ENCODE data around the gene OR3A3.
"Not testable (repeated sequence)": the region's sequence is repeated elsewhere in the genome, so short reads cannot be mapped to it uniquely, and the experiment has no call there.

OR3A3 gene

DNA sequence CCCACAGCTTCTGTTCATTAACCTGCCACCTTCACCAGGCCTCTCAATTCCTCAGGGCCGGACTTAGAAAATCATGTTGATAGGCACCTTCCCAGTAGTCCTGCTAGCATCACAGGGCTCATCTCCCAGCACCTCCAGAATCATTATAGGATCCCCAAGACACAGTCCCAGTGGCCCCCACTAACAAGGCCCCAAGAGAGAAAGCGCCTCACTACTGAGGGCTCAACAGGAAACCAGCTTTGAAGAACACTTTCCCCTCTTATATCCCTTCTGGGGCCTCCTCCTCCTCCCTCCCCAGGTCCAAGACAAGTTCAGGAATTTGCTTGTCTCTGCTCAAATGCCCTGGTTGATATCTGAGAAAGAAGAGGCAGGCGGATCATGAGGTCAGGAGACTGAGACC lies at the start of gene OR3A3:
Gene OR3A3, plus strand, starts transcription at position 301 of the 400 bp plus-strand sequence.
- no peak for DNase-seq (ENCODE audit: low read depth in 2 of 2)

DNA sequence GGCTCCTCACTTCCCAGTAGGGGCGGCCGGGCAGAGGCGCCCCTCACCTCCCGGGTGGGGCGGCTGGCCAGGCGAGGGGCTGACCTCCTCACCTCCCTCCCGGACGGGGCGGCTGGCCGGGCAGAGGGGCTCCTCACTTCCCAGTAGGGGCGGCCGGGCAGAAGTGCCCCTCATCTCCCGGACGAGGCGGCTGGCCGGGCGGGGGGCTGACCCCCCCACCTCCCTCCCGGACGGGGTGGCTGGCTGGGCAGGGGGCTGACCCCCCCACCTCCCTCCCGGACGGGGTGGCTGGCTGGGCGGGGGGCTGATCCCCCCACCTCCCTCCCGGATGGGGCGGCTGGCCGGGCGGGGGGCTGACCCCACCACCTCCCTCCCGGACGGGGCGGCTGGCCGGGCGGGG lies 40.0 kb upstream of the OR3A3 start:
- DNase-seq (ENCODE audit: low read depth in 2 of 2), result not testable (repeated sequence)

DNA sequence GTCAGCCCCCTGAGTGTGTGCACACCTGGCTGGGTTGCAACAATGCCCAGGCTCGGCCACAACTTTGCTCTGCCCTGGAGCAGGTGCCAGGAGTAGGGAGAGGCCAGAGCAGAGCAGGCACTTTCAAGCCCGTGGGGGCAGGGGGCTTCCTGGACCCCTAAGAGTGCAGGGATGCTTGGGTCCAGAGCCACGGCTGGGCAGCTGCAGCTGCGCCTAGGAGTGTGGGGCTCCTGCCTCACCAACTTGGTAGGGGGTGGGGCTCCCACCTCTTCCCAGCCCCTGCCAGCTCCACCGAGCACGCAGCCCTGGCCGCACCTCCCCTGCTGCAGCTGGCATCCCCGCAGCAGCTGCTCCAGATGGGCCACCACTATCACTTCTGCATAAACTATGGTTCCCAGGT lies 32.8 kb upstream of the OR3A3 start:
- no peak for DNase-seq (ENCODE audit: low read depth in 2 of 2)

DNA sequence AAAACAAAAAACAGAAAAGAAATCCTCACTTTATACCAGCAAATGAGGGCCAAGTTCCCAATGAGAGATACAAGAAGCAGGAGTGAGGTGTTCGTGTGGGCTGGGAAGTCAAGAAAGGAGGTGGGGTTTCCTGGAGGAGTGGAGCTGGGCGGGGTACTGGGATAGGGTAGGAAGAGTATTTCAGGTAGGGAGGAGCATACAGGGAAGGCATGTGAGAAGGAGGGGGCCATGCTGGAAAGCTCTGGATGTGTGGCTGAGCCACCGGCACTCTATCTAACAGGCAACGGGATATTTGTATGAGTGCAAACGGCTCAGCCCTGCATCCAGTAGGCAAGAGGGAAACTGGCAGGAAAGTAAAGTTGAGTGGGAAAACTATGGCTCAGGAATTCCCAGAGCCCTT lies 29.2 kb upstream of the OR3A3 start:
- no peak for DNase-seq (ENCODE audit: low read depth in 2 of 2)

DNA sequence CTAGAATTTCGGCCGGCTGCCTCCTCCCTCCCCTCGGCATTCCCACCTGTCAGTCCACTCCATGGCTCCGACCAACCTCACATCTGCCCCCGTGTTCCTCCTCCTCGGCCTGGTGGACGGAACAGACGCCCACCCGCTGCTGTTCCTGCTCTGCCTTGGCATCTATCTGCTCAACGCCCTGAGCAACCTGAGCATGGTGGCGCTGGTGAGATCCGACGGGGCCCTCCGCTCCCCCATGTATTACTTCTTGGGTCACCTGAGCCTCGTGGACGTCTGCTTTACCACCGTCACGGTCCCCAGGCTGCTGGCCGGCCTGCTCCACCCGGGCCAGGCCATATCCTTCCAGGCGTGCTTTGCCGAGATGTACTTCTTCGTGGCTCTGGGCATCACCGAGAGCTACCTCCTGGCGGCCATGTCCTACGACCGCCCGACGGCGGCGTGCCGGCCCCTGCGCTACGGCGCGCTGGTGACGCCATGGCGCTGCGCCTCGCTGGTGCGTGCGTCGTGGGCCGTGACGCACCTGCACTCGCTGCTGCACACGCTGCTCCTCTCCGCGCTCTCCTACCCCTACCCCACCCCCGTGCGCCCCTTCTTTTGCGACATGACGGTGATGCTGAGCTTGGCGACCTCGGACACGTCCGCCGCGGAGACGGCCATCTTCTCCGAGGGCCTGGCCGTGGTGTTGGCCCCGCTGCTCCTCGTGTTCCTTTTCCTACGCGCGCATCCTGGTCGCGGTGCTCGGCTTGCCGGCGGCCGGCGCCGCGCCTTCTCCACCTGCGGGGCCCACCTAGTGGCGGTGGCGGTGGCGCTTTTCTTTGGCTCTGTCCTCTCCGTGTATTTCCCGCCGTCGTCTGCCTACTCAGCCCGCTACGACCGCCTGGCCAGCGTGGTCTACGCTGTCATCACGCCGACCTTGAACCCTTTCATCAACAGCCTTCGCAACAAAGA lies 25.0 kb upstream of the OR3A3 start, which contains the start of gene OR3A2:
Gene OR3A2, minus strand, starts transcription at position 440 of the 948 bp plus-strand sequence.
- no peak for DNase-seq (ENCODE audit: low read depth in 2 of 2)

DNA sequence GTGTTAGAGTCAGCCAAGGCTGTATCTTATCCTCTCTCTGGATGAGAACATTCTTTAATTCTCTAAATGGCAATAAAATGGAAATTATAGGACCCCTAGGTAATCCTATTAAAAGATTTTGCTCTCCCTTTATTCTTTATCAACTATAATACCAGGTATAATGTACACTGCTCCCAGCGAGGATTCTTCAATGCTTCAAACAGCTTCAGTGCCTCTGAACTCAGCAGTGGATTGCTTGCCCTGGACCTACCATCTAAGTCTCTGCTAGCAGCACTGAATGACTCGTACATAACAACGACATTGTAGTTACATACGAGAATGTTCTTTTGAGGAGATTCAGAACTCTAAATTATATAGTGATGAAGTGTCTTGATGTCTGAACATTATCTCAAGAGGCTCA lies 21.4 kb upstream of the OR3A3 start:
- DNase-seq (ENCODE audit: low read depth in 2 of 2), result no peak

DNA sequence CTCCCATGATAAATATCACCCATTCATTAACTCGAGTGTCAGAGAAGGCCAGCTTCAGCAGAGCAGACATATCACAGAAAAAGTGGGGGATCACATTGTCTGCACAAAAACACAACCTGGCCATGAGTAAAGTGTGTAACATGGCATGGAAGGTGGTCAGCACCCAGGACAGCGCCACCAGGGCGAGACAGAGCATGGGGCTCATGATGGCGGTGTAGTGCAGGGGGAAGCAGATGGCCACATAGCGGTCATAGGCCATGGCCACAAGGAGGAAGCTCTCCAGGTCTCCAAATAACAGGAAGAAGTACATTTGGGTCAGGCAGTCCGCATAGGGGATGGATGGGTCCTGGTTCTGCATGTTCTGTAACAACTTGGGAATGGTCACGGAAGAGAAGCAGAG lies 13.4 kb upstream of the OR3A3 start:
- DNase-seq (ENCODE audit: low read depth in 2 of 2), result not testable (repeated sequence)

DNA sequence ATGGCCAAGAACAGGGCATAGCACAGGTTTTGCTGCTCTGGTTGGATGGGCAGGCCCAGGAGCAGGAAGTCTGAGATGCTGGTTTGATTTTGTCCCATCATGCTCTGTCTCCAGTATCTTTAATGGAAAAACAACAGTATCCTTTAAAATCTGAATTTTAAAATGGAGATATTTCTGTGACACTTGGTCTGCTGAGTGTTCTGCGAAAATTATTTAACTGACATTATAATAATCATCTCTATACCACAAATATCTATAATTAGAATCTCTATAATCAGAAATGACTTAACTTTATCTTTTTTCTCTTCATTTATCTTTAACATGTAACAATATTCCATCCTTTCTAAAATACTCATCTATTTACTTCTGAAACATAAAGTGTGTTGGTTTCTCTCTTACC lies 12.9 kb upstream of the OR3A3 start, which contains the start of gene OR1E1:
Gene OR1E1, minus strand, starts transcription at position 101 of the 400 bp plus-strand sequence. Its CDS starts 0 bp downstream, at position 101.
- no peak for DNase-seq (ENCODE audit: low read depth in 2 of 2)

DNA sequence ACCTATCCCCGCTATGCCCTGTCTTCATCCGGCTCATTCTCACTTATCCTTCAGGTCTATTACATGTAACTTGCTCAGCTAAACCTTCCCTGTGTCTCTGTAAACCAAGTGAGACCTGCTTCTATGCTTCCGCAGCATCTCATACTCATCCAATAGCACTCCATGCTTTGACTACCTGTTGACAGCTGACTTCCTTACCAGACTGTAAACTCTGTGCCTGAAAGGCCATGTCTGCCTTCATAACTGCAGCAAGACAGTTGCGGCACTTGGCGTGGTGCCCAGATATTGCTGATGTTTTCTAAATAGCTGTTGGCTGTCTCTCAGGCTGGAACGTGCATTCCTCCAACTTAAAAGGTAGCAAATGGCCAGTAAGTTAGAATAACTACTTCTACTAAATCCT lies 11.1 kb upstream of the OR3A3 start:
- no peak for DNase-seq (ENCODE audit: low read depth in 2 of 2)

DNA sequence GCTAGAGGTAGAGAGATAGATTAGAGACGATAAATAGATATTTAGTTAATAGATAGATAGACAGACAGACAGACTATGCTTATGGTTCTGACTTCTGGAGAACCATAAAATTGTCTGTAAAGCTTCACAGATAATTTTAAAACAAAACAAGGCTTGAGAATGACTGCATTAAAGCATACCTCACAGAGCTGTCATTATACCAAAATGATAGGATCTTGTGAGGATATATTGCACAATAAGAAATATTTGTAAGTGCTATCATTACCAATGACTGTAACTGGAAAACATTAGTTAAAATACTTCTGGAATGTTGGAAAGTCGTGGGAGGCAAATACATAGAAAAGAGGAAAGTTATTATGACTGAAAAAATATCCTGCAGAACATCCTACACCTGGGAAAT lies 9.4 kb upstream of the OR3A3 start:
- DNase-seq (ENCODE audit: low read depth in 2 of 2), result no peak

DNA sequence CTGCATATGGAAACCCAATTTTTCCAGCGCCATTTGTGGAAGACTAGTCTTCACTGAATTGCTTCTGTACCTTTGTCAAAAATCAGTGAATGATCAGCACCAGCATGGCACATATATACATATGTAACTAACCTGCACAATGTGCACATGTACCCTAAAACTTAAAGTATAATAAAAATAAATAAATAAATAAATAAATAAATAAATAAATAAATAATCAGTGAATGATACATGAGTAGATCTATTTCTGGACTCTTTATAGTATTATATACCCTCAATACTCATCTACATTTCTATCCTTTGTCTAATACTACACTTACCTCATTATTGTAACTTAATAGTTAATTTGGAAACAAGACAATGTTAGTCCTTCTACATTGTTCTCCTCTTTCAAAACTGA lies 7.3 kb upstream of the OR3A3 start:
- DNase-seq (ENCODE audit: low read depth in 2 of 2), result not testable (repeated sequence)

DNA sequence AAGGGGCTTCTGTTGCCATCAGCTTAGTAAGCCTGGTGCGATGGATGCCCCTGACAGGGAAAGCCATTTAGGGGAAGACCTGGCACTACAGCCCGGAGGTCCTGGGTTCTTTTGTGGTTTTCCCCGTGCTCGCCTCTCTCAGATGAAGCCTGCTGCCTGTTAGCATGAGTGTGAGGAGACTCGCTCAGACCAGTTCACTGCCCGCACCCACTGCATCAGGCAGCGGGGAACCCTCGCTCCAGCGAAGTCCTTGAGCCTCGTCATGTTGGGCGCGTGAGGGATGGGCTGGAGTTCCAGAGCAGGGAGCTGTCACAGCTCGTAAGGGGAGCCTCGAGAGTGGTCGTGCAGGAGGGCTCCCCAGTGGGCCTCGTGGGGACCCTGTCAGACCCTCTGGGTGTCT lies 1.0 kb downstream of the OR3A3 start:
- DNase-seq (ENCODE audit: low read depth in 2 of 2), result not testable (repeated sequence)

DNA sequence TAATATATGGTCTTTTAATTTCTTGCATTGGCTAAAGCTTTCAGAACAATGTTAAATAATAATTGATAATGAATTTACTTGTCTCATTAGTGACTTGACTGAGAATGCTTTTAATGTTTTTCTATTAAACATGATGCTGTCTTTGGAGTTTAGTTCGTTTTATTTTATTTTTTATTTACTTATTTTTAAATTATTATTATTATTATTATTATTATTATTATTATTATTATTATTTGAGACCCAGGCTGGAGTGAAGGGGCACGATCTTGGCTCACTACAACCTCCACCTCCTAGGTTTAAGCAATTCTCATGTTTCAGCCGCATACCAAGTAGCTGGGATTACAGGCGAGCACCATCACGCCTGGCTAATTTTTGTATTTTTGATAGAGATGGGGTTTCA lies 4.4 kb downstream of the OR3A3 start:
- no peak for DNase-seq (ENCODE audit: low read depth in 2 of 2)

DNA sequence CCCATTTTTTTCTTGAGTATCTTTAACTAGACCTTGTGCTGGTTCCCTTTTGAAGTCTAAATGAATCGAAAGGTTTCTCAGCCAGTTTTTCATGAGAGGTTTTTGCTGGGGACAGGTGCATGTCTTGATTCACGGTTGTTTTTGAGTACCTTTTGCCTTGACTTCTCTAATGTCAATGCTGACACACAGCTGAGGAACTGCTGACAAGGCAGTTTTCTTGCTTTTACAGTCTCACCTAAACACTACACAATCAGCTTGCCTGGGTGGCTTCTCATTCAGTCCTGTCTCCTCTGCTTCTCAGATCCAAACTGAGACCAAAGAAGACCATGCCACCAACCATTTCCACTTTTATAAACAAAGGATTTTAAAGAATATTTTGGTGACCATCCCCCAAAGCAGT lies 7.1 kb downstream of the OR3A3 start:
- DNase-seq (ENCODE audit: low read depth in 2 of 2), result no peak

DNA sequence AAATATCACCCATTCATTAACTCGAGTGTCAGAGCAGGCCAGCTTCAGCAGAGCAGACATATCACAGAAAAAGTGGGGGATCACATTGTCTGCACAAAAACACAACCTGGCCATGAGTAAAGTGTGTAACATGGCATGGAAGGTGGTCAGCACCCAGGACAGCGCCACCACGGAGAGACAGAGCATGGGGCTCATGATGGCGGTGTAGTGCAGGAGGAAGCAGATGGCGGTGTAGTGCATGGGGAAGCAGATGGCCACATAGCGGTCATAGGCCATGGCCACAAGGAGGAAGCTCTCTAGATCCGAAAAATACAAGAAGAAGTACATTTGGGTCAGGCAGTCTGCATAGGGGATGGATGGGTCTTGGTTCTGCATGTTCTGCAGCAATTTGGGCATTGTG lies 22.0 kb downstream of the OR3A3 start:
- DNase-seq (ENCODE audit: low read depth in 2 of 2), result not testable (repeated sequence)

DNA sequence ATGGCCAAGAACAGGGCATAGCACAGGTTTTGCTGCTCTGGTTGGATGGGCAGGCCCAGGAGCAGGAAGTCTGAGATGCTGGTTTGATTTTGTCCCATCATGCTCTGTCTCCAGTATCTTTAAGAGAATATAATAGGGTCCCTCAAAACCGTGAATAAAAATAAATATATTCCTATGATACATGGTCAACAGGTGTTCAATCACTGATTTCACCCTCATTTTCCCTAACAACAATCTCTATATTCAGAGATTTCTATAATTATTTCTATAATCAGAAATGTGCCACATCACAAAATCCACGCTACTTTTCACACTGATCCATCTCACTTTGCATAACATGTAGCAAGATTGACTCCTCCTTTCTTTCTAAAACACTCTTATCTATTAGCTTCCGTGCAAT lies 22.6 kb downstream of the OR3A3 start, which contains the start of gene OR1E2:
Gene OR1E2, minus strand, starts transcription at position 101 of the 400 bp plus-strand sequence. Its CDS starts 0 bp downstream, at position 101.
- no peak for DNase-seq (ENCODE audit: low read depth in 2 of 2)

DNA sequence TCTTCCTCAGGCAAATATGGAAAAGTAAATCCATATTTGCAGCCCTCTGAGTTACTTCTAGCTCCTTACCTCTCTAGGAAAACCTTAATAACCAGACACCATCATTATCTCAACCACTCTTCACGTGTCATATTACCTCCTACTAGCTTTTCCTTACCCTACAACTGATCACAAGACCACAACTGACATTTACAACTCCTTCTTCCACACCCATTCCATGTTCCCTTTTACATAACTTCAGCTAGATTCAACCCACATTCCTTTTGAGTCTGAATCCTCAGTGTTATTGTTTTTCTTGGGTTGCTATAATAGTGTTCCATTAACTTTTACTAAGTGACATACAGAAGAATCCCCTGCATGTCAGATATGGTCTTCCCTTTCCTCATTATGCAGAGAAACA lies 27.2 kb downstream of the OR3A3 start:
- no peak for DNase-seq (ENCODE audit: low read depth in 2 of 2)

DNA sequence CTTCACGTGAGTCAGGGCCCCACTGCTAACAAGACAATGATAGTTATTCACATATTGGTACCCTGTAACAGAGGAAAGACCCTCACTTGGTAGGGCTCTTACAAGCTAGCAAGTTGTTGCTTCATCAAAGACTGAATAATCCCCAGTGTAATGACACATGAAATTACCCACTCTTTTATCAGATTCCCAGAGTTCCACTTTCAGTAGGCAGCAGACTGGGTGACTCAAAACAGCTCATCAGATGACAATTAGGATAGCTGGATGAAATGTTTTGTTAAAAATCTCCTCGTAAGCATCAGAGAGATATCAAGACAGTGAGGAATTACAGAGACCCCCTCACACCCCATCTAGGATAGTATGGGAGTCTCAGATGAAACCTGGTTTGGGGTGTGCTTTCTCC lies 29.3 kb downstream of the OR3A3 start:
- no peak for DNase-seq (ENCODE audit: low read depth in 2 of 2)

DNA sequence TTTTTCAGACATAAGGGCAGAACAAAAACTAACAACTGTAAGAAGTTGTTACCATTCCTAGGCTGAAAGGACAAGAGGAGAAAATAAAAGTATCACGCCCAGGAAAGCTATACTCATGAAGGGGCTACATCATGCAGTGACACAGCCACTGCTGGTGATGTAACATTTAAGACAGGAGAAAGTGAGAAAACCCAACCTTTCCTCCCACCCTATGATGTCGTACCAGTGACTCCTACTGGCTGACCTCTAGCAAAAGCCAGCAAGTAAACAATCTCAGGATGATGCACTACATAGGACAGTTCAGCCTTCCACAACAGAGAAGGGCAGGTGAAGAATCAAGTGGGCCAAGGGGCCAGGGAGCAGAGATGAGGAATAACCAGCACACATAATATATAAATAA lies 36.5 kb downstream of the OR3A3 start:
- DNase-seq (ENCODE audit: low read depth in 2 of 2), result no peak

DNA sequence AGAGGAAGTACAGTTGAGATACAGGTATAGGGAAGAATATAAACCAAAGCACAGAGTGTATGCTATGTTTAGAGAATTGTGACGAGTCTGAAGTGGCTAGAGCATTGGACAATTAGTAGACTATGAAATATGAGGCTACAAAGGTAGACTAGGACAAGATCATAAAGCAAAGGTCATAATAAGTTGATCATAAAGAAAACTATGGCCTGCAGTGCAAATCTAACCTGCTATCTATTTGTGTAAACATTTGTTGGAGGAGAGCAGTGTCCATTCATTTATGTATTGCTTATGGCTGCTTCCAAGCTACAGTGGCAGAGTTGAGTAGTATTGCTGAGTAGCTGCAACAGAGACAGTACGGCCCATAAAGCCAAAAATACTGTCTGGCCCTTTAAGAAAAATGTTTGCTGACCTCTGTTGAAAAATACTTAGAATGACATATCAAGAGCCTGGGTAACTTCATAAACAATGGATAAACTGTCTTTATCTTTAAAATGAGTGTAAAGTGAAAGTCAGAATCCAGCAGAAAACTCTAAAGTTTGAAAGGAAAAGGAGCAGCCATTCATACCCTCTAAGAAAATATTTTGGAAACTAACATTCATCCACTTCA lies 37.0 kb downstream of the OR3A3 start:
- no peak for DNase-seq (ENCODE audit: low read depth in 2 of 2)

DNA sequence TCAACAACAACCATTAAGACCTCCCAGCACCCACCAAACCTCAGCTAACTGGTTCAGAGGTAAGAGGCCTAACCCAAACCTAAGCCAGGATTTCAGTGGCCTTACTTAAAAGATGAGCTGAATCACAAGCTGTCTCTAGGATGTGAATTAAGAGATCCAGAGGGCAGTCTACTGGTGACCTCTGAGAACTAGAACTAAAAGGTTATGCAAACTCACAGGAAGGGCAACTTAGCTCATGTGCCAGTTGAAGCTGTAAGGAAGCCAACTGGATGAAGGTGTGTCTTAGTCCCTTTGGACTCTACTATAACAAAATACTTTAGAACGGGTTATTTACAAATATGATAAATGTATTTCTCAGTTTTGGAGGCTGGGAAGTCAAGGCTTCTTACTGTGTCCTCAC lies 55.2 kb downstream of the OR3A3 start:
- DNase-seq (ENCODE audit: low read depth in 2 of 2), result not testable (repeated sequence)

DNA sequence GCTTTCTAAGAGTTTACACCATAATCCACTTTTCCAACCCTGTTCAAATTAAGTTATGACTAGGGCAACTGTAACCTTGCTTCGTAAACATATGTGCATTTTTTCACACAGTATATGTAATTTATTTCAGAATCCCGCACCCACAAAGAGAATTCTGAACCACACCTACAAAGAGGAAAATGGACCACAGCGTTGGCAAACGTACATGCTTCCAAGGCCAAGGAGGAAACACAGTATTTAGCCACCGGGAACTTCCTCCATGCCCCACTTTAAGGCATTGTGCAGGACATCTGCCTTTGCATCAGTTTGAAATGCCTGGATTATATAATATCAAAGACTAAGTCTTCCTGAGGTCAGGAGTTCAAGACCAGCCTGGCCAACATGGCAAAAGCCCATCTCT lies 58.4 kb downstream of the OR3A3 start:
- no peak for DNase-seq (ENCODE audit: low read depth in 2 of 2)

DNA sequence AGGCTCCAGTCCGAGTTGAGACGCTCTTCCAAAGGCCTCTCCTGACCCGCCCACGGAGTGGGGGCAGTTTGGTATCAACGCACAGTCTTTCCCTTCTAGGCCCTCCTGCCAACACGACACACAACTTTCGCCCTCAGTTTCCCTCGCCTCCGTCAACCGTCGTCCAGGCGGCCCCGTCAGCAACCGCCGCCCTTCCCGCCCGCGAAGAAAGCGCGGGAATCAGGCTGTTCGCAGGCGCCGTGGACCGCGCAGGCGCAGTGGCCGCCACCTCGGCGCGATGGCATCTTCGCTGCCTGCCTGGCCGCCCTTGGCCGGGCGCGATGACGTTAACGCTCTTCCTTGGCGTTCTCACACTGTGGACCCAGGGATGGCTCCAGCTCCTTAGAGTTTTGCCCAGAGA lies 60.4 kb downstream of the OR3A3 start, which contains the start of gene SPATA22:
Gene SPATA22, minus strand, starts transcription at position 221 of the 400 bp plus-strand sequence. CDS start 2,494 bp downstream, outside the sequence.
- no peak for DNase-seq (ENCODE audit: low read depth in 2 of 2)
